ENCODE measurements around the gene ADAMTSL5.
"Not testable (repeated sequence)": the region's sequence is repeated elsewhere in the genome, so short reads cannot be mapped to it uniquely, and the experiment has no call there.

The ADAMTSL5 gene

GRCh38 chr19:1538978-1539377 is 26.2 kb upstream of the ADAMTSL5 start:
- no peak overlapping the region for H3K27ac Mint-ChIP-seq
- H3K9me3 Mint-ChIP-seq (ENCODE audit: low read depth) = no peaks in the 10 kb centered on the region
- H3K4me3 Mint-ChIP-seq = no peak overlapping the region
- no peaks in the 10 kb centered on the region for H3K36me3 Mint-ChIP-seq
- peaks cover 8% of the 10 kb centered on the region for H3K27me3 Mint-ChIP-seq
- no peaks in the 10 kb centered on the region for H3K4me1 Mint-ChIP-seq (ENCODE audit: low read depth)

GRCh38 chr19:1535699-1536098 is 22.9 kb upstream of the ADAMTSL5 start:
- not testable (repeated sequence) for H3K4me3 Mint-ChIP-seq; H3K4me1 Mint-ChIP-seq (ENCODE audit: low read depth); H3K27me3 Mint-ChIP-seq; H3K27ac Mint-ChIP-seq; H3K36me3 Mint-ChIP-seq; H3K9me3 Mint-ChIP-seq (ENCODE audit: low read depth)

GRCh38 chr19:1534972-1535371 is 22.2 kb upstream of the ADAMTSL5 start:
- Mint-ChIP-seq H3K4me1 (ENCODE audit: low read depth) (no peaks in the 10 kb centered on the region), H3K27me3 (peaks cover 3% of the 10 kb centered on the region), H3K4me3 (no peak overlapping the region), H3K36me3 (no peaks in the 10 kb centered on the region), H3K9me3 (ENCODE audit: low read depth) (no peaks in the 10 kb centered on the region), H3K27ac (no peak overlapping the region)

- Mint-ChIP-seq H3K9me3 (ENCODE audit: low read depth) (no peaks in the 10 kb centered on the region), H3K27me3 (peaks cover 3% of the 10 kb centered on the region), H3K36me3 (no peaks in the 10 kb centered on the region), H3K4me3 (no peak overlapping the region), H3K27ac (no peak overlapping the region), H3K4me1 (ENCODE audit: low read depth) (no peaks in the 10 kb centered on the region)
These were observed 20.8 kb upstream of the ADAMTSL5 start for GRCh38 chr19:1533510-1534150.

- Mint-ChIP-seq H3K4me1 (ENCODE audit: low read depth) (no peaks in the 10 kb centered on the region), H3K27me3 (peaks cover 3% of the 10 kb centered on the region), H3K36me3 (no peaks in the 10 kb centered on the region), H3K4me3 (no peak overlapping the region), H3K27ac (no peak overlapping the region), H3K9me3 (ENCODE audit: low read depth) (no peaks in the 10 kb centered on the region)
These were observed 19.2 kb upstream of the ADAMTSL5 start for GRCh38 chr19:1532003-1532402.

GRCh38 chr19:1531587-1531986 is 18.8 kb upstream of the ADAMTSL5 start:
- Mint-ChIP-seq H3K9me3 (ENCODE audit: low read depth) (no peaks in the 10 kb centered on the region), H3K27ac (no peak overlapping the region), H3K27me3 (peaks cover 3% of the 10 kb centered on the region), H3K4me3 (no peak overlapping the region), H3K4me1 (ENCODE audit: low read depth) (no peaks in the 10 kb centered on the region), H3K36me3 (no peaks in the 10 kb centered on the region)

GRCh38 chr19:1530856-1531255 is 18.0 kb upstream of the ADAMTSL5 start:
- H3K36me3 Mint-ChIP-seq; H3K4me1 Mint-ChIP-seq (ENCODE audit: low read depth); H3K27ac Mint-ChIP-seq; H3K27me3 Mint-ChIP-seq; H3K4me3 Mint-ChIP-seq; H3K9me3 Mint-ChIP-seq (ENCODE audit: low read depth): not testable (repeated sequence)

- no peaks in the 10 kb centered on the region for H3K36me3 Mint-ChIP-seq
- H3K4me3 Mint-ChIP-seq = no peak overlapping the region
- H3K4me1 Mint-ChIP-seq (ENCODE audit: low read depth) = peaks cover 5% of the 10 kb centered on the region
- peaks cover 12% of the 10 kb centered on the region for H3K27me3 Mint-ChIP-seq
- H3K27ac Mint-ChIP-seq = no peak overlapping the region
- no peaks in the 10 kb centered on the region for H3K9me3 Mint-ChIP-seq (ENCODE audit: low read depth)
These were observed 16.6 kb upstream of the ADAMTSL5 start for GRCh38 chr19:1529430-1529816.

GRCh38 chr19:1528596-1529429 is 16.0 kb upstream of the ADAMTSL5 start:
- H3K27me3 Mint-ChIP-seq = peaks cover 13% of the 10 kb centered on the region
- peaks cover 6% of the 10 kb centered on the region for H3K4me1 Mint-ChIP-seq (ENCODE audit: low read depth)
- no peak overlapping the region for H3K27ac Mint-ChIP-seq
- H3K36me3 Mint-ChIP-seq = no peaks in the 10 kb centered on the region
- no peaks in the 10 kb centered on the region for H3K9me3 Mint-ChIP-seq (ENCODE audit: low read depth)
- H3K4me3 Mint-ChIP-seq = no peak overlapping the region

GRCh38 chr19:1527650-1528309 is 15.0 kb upstream of the ADAMTSL5 start:
- Mint-ChIP-seq H3K4me1 (ENCODE audit: low read depth) (peaks cover 6% of the 10 kb centered on the region), H3K9me3 (ENCODE audit: low read depth) (no peaks in the 10 kb centered on the region), H3K27me3 (peaks cover 17% of the 10 kb centered on the region), H3K27ac (no peak overlapping the region), H3K4me3 (no peak overlapping the region), H3K36me3 (no peaks in the 10 kb centered on the region)

- H3K4me3 Mint-ChIP-seq = no peak overlapping the region
- H3K27me3 Mint-ChIP-seq = peaks cover 17% of the 10 kb centered on the region
- no peaks in the 10 kb centered on the region for H3K36me3 Mint-ChIP-seq
- H3K4me1 Mint-ChIP-seq (ENCODE audit: low read depth) = peaks cover 6% of the 10 kb centered on the region
- H3K9me3 Mint-ChIP-seq (ENCODE audit: low read depth) = no peaks in the 10 kb centered on the region
- H3K27ac Mint-ChIP-seq = no peak overlapping the region
These were observed 14.3 kb upstream of the ADAMTSL5 start for GRCh38 chr19:1526979-1527649.

- H3K27ac Mint-ChIP-seq = no peak overlapping the region
- no peaks in the 10 kb centered on the region for H3K36me3 Mint-ChIP-seq
- peaks cover 6% of the 10 kb centered on the region for H3K4me1 Mint-ChIP-seq (ENCODE audit: low read depth)
- no peaks in the 10 kb centered on the region for H3K9me3 Mint-ChIP-seq (ENCODE audit: low read depth)
- no peak overlapping the region for H3K4me3 Mint-ChIP-seq
- H3K27me3 Mint-ChIP-seq = peaks cover 16% of the 10 kb centered on the region
These were observed 13.4 kb upstream of the ADAMTSL5 start for GRCh38 chr19:1526066-1526778.

GRCh38 chr19:1525343-1525742 is 12.5 kb upstream of the ADAMTSL5 start:
- H3K4me1 Mint-ChIP-seq (ENCODE audit: low read depth) = peaks cover 6% of the 10 kb centered on the region
- peaks cover 17% of the 10 kb centered on the region for H3K27me3 Mint-ChIP-seq
- H3K36me3 Mint-ChIP-seq = no peaks in the 10 kb centered on the region
- no peaks in the 10 kb centered on the region for H3K9me3 Mint-ChIP-seq (ENCODE audit: low read depth)
- no peak overlapping the region for H3K27ac Mint-ChIP-seq
- H3K4me3 Mint-ChIP-seq = no peak overlapping the region

GRCh38 chr19:1524972-1525325 is 12.1 kb upstream of the ADAMTSL5 start:
- no peaks in the 10 kb centered on the region for H3K9me3 Mint-ChIP-seq (ENCODE audit: low read depth)
- no peak overlapping the region for H3K27ac Mint-ChIP-seq
- H3K27me3 Mint-ChIP-seq = peaks cover 17% of the 10 kb centered on the region
- no peaks in the 10 kb centered on the region for H3K36me3 Mint-ChIP-seq
- peaks cover 6% of the 10 kb centered on the region for H3K4me1 Mint-ChIP-seq (ENCODE audit: low read depth)
- peak overlapping the region; percentile 64 for H3K4me3 Mint-ChIP-seq
